OCI-LY7 (cell line): Measurements from ENCODE around the gene GDI1. TPM values are rescaled to one million over a fixed set of nuclear protein-coding genes. Genes with fewer than 3 reads are reported as not detected.

Experiments
- BruUV-seq: library from RNA; stranded (reverse); fragments of 400-500 nt; replicated peaks from 2 replicates; lab custom pipeline; 2021; lab: Mats Ljungman, UMichigan
- CTCF ChIA-PET: fragments of 300-600 bp; sonication (Branson Sonifier 250); formaldehyde crosslinking; loops from one replicate; lab custom pipeline; 2022; ENCODE audit warnings: antibody characterized with exemption; ENCODE audit not compliant: unreplicated experiment; lab: Charles Lee
- POLR2A ChIA-PET: fragments of 300-600 bp; sonication (Branson Sonifier 250); formaldehyde crosslinking; loops from one replicate; lab custom pipeline; 2022; ENCODE audit warnings: antibody characterized with exemption; lab: Charles Lee
- DNase-seq: peaks from one replicate; pipeline ENCODE4 v3.0.0-alpha.2; 2015; ENCODE audit warnings: low spot score
- H2AFZ ChIP-seq: fragments of 200-600 bp; sonication (generic), shearing (Covaris generic); 2 replicates; pipeline ENCODE4 v1.6.1; 2014; ENCODE audit warnings: mild to moderate bottlenecking, antibody characterized with exemption, low read length, moderate library complexity
- H3K27ac ChIP-seq: fragments of 200-600 bp; sonication (generic); 2 replicates; pipeline ENCODE4 v1.5.1; 2014; ENCODE audit warnings: mixed run types, low read depth, mild to moderate bottlenecking, moderate library complexity, low read length, inconsistent platforms; ENCODE audit not compliant: poor library complexity, severe bottlenecking
- H3K36me3 ChIP-seq: fragments of 200-600 bp; sonication (generic); 2 replicates; pipeline ENCODE4 v1.6.1; 2014; ENCODE audit warnings: mild to moderate bottlenecking, antibody characterized with exemption, low read length, moderate library complexity, mixed read lengths; ENCODE audit not compliant: insufficient read depth
- H3K4me1 ChIP-seq: fragments of 200-600 bp; sonication (generic); 2 replicates; pipeline ENCODE4 v1.5.1; 2014; ENCODE audit warnings: mild to moderate bottlenecking, low read length; ENCODE audit not compliant: insufficient read depth, poor library complexity, severe bottlenecking
- H3K4me2 ChIP-seq: fragments of 200-600 bp; sonication (generic); 2 replicates; pipeline ENCODE4 v1.6.1; 2014; ENCODE audit warnings: mild to moderate bottlenecking, low read length
- H3K4me3 ChIP-seq: fragments of 200-600 bp; sonication (generic); 2 replicates; pipeline ENCODE4 v1.5.1; 2014; ENCODE audit warnings: mild to moderate bottlenecking, low read depth, low read length; ENCODE audit not compliant: poor library complexity, severe bottlenecking
- H3K79me2 ChIP-seq: fragments of 200-600 bp; sonication (generic); 2 replicates; pipeline ENCODE4 v1.6.1; 2016; ENCODE audit warnings: low read depth, mild to moderate bottlenecking, low read length, moderate library complexity, mixed read lengths; ENCODE audit not compliant: insufficient read depth
- H3K9me2 ChIP-seq: fragments of 200-600 bp; sonication (generic); 2 replicates; pipeline ENCODE4 v1.6.1; 2016; ENCODE audit warnings: mild to moderate bottlenecking, low read length, mixed read lengths; ENCODE audit not compliant: insufficient read depth
- H3K9me3 ChIP-seq: fragments of 200-600 bp; sonication (generic); 2 replicates; pipeline ENCODE4 v1.6.1; 2014; ENCODE audit warnings: mild to moderate bottlenecking, mixed run types, low read length, mixed read lengths
- H4K20me1 ChIP-seq: fragments of 200-600 bp; sonication (generic); 2 replicates; pipeline ENCODE4 v1.6.1; 2014; ENCODE audit warnings: mild to moderate bottlenecking, antibody characterized with exemption, low read length, moderate library complexity, mixed read lengths; ENCODE audit not compliant: insufficient read depth
- CTCF ChIP-seq: fragments of 200-600 bp; sonication (generic); conservative IDR thresholded peaks from 2 replicates; pipeline ENCODE4 v1.5.1; 2014; ENCODE audit warnings: mild to moderate bottlenecking, antibody characterized with exemption, low read length, moderate library complexity, mixed read lengths
- EZH2phosphoT487 ChIP-seq: fragments of 200-600 bp; sonication (generic); IDR thresholded peaks from 2 replicates; pipeline ENCODE4 v1.6.1; 2018; ENCODE audit warnings: low read depth, borderline replicate concordance, mild to moderate bottlenecking, mixed run types, antibody characterized with exemption, low read length, moderate library complexity, mixed read lengths
- intact Hi-C: fragments of 100-400 bp; cut with micrococcal nuclease; formaldehyde crosslinking; loops from one replicate; pipeline ENCODE4 v1.10.0; 2022; ENCODE audit not compliant: unreplicated experiment
- total RNA-seq, 2 experiments: library from RNA; depleted of rRNA in 1 of 2; stranded (reverse); fragments of >200 nt in 1 of 2; shearing (Covaris generic) in 1 of 2; gene quantifications; 2 replicates each; pipeline ENCODE4 v1.2.3, GENCODE V29; 2014 to 2022

The GDI1 gene
- total RNA-seq, 2 experiments from 2014 or later = 76.6 to 103 TPM

GRCh38 chrX:154472685-154473632, 36.0 kb downstream of the GDI1 start:
- Histone ChIP-seq H3K4me1 (peaks cover 7% of the 10 kb centered on the region), H2AFZ (no peak overlapping the region), H3K36me3 (no peaks in the 10 kb centered on the region), H3K9me2 (no peaks in the 10 kb centered on the region), H4K20me1 (no peaks in the 10 kb centered on the region), H3K4me2 (no peak overlapping the region), H3K79me2 (no peaks in the 10 kb centered on the region), H3K27ac (no peak overlapping the region), H3K4me3 (no peak overlapping the region), H3K9me3 (no peaks in the 10 kb centered on the region)
- no peak for DNase-seq
- POLR2A ChIA-PET = interaction anchor here (0.6 kb wide), 1 partner anchor 51 kb away, joined by 5 read pairs; no protein-coding TSS in a partner anchor
- no TSS peak for BruUV-seq
- no peak for TF ChIP-seq EZH2phosphoT487
- TF ChIP-seq CTCF = no peak
- intact Hi-C loops = no loop called here
- CTCF ChIA-PET = no interaction called here

- Histone ChIP-seq H3K4me1 (peaks cover 10% of the 10 kb centered on the region), H4K20me1 (no peaks in the 10 kb centered on the region), H3K27ac (no peak overlapping the region), H3K9me2 (no peaks in the 10 kb centered on the region), H3K36me3 (no peaks in the 10 kb centered on the region), H3K9me3 (no peaks in the 10 kb centered on the region), H3K79me2 (no peaks in the 10 kb centered on the region), H3K4me3 (no peak overlapping the region), H2AFZ (no peak overlapping the region), H3K4me2 (no peak overlapping the region)
- POLR2A ChIA-PET = interaction anchor here (0.6 kb wide), 1 partner anchor 50 kb away, joined by 5 read pairs; no protein-coding TSS in a partner anchor
- TF ChIP-seq CTCF = no peak
- no peak for TF ChIP-seq EZH2phosphoT487
- BruUV-seq = no TSS peak
- DNase-seq = no peak
- intact Hi-C loops = no loop called here
- CTCF ChIA-PET = no interaction called here
Measured at GRCh38 chrX:154473683-154474082, 36.7 kb downstream of the GDI1 start.
